CD4-positive, alpha-beta T cell treated with Interleukin-15 for 1 hour (primary cell): ENCODE results near the gene LRRC27.
A peak's percentile ranks its signal among the peaks of the same experiment; 100 is the strongest.
"Not testable (repeated sequence)": the region's sequence is repeated elsewhere in the genome, so short reads cannot be mapped to it uniquely, and the experiment has no call there.

Experiments used
- DNase-seq: peaks from one replicate; pipeline ENCODE4 v3.0.0-alpha.2; 2020

Gene LRRC27

DNA sequence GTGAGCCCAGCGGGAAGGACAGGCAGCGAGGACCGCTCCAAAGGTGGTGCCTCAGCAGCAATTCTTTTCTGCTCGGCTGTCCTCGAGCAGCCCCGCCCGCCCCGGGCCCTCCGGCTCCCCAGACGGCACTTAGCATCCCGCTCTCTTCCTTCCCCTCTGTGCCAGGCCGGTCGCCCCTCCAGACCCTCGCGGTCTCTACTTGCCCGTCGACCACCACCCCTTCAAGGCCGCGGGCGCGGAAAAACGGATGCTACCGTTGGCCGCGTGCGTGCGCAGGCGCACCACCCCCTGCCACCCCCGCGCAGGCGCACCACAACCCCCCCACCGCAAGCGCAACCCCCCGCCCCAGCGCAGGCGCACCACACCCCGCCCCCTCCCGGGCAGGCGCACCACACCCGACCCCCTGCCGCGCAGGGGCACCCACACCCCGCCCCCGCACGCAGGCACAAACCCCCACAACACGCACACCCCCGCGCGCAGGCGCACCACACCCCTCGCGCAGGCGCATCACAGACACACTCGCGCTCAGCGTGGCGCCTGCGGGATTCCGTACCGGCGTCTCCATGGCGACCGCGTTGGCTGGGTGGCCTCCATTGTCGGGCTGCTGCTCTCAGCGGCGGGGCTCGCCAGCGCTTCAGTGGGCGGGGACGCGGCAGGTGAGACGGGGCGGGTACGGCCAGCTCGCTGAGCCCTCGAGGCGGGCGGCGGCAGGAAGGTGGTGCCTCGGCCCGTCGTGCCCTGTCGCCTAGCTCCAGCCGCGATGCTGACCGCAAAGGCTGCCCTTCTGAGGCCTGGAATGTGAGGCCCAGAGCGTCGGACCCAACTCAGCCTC lies at the start of gene LRRC27:
TSS of gene LRRC27 (plus strand) at position 593 of the 832 bp plus-strand sequence. CDS start 1,332 bp downstream, outside the sequence.
- DNase-seq, result peak; percentile 99

DNA sequence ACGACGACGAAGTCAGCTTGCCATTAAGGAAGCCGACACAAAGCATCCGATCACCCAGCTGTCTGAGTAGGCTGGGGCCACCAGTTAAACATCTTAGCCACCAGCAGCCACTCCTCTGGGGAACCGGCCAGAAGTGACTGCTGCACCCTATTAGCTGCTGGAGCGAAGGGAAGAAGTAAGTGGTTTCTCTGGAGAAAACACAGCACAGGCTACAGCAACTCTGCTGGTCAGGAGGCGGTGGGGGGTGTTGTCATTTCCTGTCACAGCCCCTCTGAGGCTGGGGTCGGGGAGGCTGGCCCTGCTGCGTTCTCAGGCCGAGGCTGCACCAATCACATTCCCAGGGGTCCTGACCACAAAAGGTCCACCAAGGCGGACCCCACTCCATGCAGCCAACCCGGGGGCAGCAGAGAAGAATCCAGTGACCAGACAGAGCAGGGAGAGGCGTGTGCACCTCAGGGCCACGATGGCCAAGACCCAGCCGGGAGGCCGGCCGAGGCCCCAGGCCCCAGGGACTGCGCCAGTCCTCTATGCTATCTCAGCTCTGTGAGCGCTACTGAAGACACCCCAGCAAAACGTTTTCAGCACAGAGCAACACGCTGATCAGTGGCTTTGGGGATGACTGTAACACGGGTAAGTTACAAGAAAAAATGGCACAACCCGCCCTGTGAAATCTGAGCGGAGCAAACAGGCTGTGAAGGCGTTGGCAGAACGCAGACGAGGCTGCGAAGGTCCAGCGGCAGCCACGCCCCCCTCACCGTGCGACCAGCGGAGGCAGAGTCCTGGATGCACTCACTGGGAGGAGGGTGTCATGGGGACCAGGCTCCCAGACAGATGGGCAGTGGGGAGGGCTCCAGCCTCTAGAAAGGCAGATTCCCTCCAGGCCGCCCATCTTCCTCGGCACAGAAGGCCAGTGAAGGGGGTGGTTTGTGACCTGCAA lies 49.1 kb upstream of the LRRC27 start:
- DNase-seq, result no peak

DNA sequence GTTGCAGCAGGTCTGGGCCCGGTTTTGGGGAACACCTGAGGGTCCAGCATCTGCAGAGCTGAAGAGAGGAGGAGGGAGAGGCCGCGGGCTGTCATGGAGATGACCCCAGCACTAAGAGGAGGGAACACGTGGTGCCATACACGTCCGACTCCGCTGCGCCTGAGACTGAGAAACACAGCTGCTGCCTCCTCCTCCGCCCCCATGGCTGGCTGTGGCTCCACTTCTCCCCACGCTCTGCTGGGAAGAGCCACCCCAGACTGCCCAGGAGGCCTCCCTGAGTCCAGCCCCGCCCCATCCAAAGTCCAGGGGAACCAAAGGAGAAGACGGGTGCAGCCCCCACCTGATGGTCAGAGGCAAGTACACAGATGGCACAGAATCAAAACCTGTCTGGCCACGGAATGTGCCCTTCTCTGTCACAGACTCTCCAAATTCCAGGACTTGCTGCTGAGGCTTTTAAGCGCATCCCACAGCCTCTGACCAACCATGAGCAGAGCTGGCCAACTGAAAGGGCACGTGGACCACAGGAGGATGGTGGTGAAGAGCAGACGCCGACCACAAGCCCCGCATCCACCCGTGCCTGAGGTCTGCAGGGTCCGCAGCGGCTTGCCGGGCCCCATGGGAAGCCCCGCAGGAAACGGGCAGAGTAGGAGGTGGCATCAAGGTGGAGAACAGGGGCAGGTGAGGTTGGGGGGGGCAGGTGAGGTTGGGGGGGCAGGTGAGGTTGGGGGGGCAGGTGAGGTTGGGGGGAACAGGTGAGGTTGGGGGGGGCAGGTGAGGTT lies 48.2 kb upstream of the LRRC27 start:
- DNase-seq, result no peak

DNA sequence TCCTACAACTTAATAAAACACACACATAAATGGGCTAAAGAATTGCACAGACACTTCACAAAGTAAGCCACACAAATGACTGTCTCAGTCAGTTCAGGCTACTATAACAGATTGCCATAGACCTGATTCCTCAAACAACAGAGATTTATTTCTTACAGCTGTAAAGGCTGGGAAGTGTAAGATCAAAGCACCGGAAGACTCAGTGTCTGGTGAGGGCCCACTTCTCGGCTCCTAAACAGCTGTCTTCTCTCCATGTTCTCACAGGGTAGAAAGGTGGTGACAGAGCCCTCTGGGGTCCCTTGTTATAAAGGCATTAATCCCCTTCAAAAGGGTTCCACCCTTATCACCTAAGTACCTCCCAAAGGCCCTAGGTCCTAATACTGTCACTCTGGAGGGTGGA lies 42.6 kb upstream of the LRRC27 start:
- no peak for DNase-seq

DNA sequence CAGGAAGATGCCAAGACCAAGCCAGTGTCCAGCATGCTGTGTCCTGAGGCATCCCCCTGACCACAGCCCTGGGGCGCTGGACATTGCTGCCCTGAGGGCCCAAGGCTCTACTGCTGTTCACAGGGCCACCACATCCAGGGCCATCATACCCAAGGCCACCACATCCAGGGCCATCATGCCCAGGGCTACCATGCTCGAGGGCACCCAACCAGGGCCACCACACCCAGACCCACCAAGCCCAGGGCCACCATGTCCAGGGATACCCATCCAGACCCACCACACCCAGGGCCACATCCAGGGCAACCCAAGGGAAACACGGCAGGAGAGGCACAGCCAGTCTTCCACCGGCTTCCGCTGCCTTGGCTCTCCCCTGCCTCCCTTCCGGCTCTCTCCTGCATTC lies 41.4 kb upstream of the LRRC27 start:
- DNase-seq, result peak; percentile 13

DNA sequence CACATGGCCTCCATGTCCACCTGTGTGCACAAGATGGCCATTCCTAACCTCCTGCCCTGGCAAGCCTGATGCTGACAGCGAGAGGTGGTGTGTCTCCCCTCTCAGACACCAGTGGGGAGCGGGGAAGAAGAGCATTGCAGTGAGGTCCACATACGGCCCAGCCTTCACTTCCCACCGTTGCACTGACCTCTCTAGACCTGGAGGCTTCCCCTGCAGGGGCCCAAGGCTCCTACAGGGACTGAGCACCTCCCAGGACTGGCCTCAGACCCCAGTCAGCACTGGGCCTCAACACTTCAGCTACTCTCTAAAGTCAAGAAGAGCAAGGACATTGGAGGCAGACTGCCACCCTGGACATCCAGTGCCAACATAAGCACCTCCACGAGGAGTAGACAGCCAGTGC lies 40.2 kb upstream of the LRRC27 start:
- peak; percentile 6 for DNase-seq

DNA sequence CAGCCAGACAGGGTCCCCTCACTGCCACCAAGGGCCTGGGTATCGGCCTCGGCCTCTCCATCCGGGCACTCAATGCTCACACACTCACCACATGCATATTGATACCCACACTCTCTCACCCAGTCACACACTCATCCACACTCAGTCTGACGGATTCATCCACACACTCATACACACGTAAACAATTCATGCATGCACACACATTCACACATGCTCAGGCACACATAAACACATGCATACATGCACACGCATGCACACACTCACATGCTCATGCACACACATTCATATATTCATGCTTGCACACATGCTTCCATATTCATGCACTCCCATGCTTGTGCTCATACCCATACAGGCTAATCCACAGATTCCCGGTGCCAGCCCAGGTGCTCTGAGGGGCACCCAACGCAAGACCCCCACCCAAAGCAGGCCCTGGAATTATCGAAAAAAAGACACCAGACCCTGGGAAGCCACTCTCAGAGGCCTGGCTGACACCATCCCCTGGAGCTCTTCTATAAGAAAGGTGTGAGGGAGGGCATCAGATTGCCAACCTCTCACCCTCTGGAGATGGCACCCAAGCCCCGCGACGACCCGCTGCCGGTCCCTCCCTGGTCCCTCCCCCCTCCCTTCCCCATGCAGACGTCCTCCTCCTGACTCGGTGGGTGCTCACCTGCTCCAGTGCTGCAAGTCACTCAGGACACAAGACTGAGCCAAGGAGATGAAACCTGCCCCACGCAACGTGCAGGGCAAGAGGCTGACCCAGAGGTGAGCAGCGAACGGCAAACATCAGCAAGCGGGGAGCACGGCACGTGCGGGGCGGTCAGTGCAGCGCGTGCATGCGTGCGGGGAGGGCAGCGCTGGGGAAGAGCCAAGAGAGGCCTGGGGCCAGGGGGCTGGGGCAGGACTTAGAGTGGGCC lies 39.4 kb upstream of the LRRC27 start:
- DNase-seq, result peak; percentile 13

DNA sequence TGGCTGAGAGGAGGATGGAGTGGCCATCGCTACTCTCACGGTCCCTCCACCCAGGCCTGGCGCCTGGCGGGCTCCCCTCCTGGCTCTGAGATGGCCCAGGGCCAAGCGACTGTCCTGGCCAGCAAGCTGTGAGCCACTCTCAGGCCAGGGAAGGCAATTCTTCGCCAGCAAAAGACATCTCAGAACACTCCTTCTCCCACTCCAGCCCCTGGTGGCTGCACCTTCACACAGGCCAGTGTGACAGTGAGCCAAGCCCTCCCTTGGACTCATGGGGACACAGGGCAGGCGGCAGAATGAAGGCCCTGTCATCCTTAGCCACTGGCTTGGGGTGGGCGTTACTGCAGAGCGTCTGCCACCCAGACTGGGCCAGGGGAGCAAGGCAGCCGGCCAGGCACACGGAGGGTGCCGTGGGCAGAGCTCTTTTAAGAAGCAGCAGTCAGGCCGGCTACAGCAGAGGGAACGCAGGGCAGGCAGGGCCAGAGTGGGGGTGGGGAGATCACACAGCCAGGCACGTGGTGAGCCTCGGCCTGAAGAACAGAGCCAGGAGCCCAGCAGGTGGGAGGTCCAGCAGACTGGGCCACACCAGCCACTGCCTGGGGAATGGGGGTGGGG lies 38.7 kb upstream of the LRRC27 start:
- DNase-seq, result peak; percentile 8

DNA sequence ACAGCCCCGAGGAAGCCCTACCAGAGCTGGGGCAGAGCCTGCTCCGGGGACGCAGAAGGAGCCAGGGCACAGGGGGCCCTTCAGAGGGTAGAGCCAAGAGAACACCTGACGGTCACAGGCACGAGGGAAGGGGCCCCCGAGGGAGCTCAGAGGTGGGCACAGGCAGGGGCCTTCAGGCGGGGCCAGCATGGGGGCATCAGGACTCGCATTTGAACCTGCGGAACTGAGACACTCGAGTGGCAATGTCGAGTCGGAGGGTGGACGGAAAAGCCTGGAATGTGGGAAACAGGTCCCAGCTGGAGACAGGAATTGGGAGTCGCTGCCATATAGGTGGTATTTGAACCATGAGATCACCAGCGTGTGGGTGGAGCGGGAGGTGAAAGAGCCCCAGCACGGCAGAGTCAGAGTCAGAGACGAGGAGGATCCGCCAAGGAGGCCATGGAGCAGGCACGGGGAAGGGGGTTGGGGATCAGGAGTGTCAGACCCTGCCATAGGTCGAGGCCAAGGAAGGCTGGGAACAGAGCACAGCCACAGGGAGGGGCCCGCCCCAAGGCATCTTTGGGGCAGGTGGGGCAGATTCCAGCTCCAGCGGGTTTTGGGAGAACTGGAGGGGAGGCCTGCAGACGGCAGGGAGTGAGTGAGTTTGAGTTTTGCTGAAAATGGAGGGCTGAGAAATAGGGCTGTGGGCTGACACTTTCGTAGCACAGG lies 38.0 kb upstream of the LRRC27 start:
- peak; percentile 10 for DNase-seq

DNA sequence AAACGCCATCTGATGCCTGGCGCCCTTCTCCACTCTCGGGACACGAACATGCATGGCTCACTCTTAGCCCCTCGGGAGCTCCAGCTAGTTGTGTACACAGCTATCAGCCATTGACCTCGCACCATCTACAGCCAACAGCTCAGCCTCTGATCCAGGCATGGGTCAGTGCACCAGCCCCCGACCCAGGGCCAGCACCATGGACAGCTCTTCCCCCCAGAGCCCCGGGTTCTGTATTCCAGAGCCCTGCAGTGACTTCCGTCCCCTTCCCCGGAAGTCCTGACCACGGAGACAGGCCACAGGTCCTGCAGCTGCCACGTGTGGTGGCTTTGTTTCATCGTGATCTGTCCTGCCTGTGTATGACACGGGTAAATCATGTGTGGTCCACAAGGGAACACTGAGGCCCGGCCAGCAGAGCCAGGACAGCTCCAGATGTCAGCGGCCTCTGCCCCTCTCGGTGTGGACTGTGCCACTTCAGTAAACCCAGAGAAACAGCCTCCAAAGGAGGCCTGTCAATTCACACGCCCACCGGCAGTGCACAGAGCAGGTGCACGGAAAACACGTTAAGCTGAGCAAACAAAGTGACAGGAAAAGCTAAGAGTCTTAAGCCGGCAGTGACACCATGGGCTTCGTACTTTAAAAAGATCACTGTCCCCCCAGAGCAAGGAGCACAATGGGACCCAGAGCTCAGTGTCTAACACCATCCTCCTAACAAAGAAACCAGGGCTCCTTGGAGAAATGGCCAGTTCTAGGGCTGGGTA lies 37.3 kb upstream of the LRRC27 start:
- peak; percentile 8 for DNase-seq

DNA sequence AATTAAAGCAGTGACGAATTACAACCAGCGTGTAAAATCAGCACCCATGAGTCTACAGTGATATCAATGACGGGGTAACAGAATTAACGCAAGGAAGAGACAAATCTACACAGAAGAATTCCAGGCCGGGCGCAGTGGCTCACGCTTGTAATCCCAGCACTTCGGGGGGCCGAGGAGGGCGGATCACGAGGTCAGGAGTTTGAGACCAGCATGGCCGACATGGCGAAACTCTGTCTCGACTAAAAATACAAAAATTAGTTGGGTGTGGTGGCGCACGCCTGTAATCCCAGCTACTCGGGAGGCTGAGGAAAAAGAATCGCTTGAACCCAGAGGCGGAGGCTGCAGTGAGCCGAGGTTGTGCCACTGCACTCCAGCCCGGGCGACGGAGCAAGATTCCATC lies 36.5 kb upstream of the LRRC27 start:
- DNase-seq, result not testable (repeated sequence)

DNA sequence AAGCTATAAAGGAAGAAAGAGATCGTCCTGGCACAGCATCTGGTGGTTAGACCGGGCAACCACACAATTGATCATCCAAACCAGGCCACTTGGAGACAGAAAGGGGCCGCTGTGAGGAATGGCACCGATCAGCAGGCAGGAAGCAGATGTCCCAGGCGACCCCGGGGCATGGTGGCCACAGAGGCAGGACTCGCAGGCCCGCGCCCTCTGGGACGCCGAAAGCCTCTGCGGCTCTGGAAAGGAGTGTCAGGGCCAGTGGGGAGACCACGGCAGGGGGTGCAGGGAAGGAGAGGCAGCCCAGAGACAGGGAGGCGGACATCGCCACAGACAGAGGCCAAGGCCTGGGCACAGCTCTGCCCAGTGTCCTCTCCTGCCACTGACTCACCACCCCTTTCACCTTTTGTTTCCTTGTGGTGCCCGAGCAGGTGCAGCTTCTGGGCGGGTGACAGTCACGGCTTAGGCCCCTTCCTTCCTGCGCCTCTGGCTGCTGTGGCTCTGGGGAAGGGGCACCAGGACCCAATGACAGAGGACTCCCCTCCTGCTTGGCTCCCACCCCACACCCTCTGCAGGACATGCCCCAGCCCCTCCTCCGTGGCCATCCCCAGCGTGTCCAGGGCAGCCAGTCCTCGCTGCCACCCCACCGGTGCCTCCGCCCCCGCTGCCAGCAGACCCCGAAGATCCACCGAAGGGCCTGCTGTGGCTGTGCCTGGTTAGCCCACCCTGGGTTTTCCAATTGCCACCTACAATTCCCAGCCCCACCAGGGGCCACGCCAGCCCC lies 35.1 kb upstream of the LRRC27 start:
- DNase-seq, result no peak

DNA sequence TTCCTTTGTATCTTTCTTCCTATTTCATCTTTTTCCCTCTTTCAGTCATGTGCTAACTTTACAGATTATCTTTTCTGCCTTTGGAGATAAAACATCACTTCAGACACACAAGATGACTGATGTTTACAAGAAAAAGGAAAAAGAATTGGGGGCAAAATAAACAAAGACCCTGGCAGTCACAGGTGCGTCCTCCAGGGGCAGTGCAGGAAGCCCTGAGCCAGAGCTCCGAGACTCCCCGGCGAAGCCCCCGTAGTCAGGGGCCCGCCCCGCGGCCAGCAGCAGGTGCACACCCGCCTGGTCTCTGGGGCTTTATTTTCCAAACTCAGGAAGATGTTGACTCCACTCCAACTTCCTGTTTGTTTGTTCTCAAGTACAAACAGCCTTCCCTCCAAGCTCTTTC lies 34.5 kb upstream of the LRRC27 start:
- no peak for DNase-seq

DNA sequence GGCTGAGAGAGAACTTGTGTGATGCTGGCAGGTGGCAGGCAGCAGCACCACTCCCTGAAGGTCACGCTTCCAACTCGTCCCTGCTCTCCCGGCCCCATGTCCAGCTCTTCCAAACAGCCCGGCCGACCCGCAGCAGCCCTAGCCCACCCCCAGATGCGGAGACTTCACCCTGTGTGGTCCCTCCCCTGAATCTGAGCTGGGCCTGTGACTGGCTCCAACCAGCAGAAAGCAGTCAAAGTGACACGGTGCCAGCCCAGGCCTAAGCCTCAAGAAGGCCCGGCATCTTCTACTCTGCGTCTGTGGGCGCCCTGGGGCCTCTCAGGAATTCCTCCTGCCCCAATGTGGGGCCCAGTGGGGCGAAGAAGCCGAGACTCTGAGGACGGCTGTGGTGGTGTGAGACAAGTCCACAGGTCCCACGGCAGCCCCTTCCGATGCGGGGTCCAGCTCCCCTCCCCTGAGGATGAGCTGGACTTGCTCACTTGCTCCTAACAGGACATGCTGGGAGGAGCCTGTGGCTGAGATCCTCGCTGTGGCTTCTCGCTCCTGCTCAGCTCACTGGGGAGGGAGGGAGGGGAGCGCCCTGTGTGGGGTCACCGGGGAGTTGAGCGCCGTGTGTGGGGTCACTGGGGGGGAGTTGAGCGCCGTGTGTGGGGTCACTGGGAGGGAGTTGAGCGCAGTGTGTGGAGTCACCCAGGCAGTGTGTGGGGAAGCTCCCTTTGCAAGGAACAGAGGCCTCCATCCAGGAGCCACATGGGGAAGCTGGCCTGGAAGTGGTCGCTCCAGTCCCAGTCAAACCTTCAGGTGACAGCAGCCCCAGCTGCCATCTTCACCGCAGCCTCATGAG lies 33.7 kb upstream of the LRRC27 start:
- no peak for DNase-seq

DNA sequence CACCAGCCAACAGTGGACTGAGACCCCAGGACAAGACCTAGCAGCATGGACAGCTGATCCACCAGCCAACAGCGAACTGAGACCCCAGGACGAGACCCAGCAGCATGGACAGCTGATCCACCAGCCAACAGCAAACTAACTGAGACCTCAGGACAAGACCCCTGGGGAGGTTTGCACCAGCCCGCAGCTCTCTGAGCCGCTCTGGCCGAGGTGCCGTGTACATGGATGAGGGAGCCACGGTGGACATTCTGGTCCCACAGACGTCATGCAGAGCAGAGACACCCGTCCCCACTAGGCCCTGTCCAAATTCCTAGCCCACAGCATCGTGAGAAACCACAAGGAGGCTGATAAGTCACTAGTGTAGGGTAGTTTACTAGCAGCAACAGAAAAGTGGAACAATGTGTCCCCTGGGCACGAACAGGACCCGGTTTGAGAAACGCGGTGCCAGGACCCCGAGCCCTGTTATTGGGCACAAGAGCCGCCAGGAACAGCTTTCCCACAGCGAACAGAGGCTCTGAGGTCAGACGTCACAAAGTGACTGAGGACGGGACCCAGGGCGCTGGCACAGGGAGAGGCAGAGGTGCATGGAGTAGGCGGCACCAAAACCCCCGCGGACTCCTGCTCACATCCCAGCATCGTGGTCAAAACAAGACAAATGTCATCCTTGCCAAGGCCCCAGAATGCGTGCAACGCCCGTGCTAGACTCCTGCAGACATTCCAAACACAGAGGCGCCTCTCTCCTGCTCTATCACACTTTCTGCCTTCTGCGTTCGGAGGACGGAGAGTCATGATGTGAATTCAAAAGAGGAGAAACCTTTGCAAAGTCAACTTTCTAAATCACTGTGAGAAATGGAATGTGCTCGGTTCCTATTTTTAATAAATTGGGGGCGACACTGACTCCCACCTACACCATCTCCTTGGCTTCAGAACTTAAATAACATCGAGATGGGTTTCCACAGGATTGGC lies 32.3 kb upstream of the LRRC27 start:
- DNase-seq, result no peak

DNA sequence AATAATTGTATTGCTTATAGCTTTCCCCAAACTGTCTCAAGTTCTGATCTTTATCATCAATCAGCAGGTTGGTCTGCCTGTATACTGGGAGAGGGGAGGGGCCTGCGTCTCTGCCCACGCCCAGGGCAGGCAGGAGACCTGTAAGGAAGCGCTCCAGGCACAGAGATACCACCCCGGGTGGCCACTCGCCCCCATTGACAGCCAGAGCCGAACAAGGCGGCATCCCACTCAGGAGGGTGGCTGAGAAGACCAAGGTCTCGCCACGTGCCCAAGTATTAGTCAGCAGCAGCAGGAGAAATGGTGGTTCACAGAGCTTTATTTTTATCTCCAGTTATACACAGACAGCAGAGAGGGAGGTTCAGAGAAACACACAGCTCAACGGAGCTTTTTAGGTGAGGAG lies 31.4 kb upstream of the LRRC27 start:
- no peak for DNase-seq
